Stomach (tissue), 4 donors: ENCODE results near the gene ARAP2.
A peak's percentile ranks its signal among the peaks of the same experiment; 100 is the strongest.

Experiments
- CTCF ChIP-seq, 7 experiments: fragments of 450-650 bp in 4 of 7; fragments of 200-600 bp in 3 of 7; sonication (generic) in 3 of 7; IDR thresholded peaks; one replicate each; pipeline ENCODE4 v1.5.1; 2016 to 2019; ENCODE audit warnings: antibody characterized with exemption in 7 of 7, control low read depth in 2 of 7, mild to moderate bottlenecking in 1 of 7
- POLR2A ChIP-seq, 4 donors: fragments of 450-650 bp; IDR thresholded peaks; one replicate each; pipeline ENCODE4 v1.6.1; 2016; ENCODE audit warnings: antibody characterized with exemption in 4 of 4, control low read depth in 2 of 4, mild to moderate bottlenecking in 1 of 4, moderate library complexity in 1 of 4

GRCh38 chr4:36187723-36188333 is 56.5 kb downstream of the ARAP2 start:
- TF ChIP-seq CTCF (IDR thresholded peaks at IDR 0.05) (peak in 5 of 7 experiments; percentile 27 to 44 (median 38)), POLR2A (IDR thresholded peaks at IDR 0.05) (no peak)
